Suprapubic skin (tissue), 4 donors: ENCODE measurements around the gene SPOPL. TPM values are rescaled to one million over a fixed set of nuclear protein-coding genes. Genes with fewer than 3 reads are reported as not detected.

Experiments used
- DNase-seq, 2 donors: peaks; one replicate each; pipeline ENCODE4 v3.0.0-alpha.2; 2019; ENCODE audit warnings: low spot score in 2 of 2
- H3K27ac ChIP-seq: fragments of 200-600 bp; sonication (generic); one replicate; pipeline ENCODE4 v1.5.1; 2019
- H3K27me3 ChIP-seq: fragments of 200-600 bp; sonication (generic); one replicate; pipeline ENCODE4 v1.5.1; 2019
- H3K36me3 ChIP-seq: fragments of 200-600 bp; sonication (generic); one replicate; pipeline ENCODE4 v1.5.1; 2019
- H3K4me1 ChIP-seq: fragments of 200-600 bp; sonication (generic); one replicate; pipeline ENCODE4 v1.5.1; 2019
- H3K4me3 ChIP-seq: fragments of 200-600 bp; sonication (generic); one replicate; pipeline ENCODE4 v1.5.1; 2019; ENCODE audit warnings: mild to moderate bottlenecking
- H3K9me3 ChIP-seq: fragments of 200-600 bp; sonication (generic); one replicate; pipeline ENCODE4 v1.5.1; 2019
- EP300 ChIP-seq: sonication (generic); formaldehyde crosslinking; IDR thresholded peaks from one replicate; pipeline ENCODE4 v1.6.1; 2017; ENCODE audit warnings: antibody characterized with exemption
- POLR2A ChIP-seq, 2 donors: fragments of 450-650 bp; IDR thresholded peaks; one replicate each; pipeline ENCODE4 v1.6.1; 2017; ENCODE audit warnings: antibody characterized with exemption in 2 of 2, mild to moderate bottlenecking in 2 of 2, moderate library complexity in 2 of 2
- POLR2AphosphoS5 ChIP-seq, 3 donors: sonication (generic); formaldehyde crosslinking; IDR thresholded peaks; one replicate each; pipeline ENCODE4 v1.6.1; 2017; ENCODE audit warnings: antibody characterized with exemption in 3 of 3
- WGBS: methylation state at CpG from one replicate; pipeline ENCODE4 v1.1.5; 2018; 5-methylcytosine and 5-hydroxymethylcytosine counted together
- total RNA-seq, 4 donors: library from RNA; depleted of rRNA; stranded (reverse); fragments of >200 nt; gene quantifications; one replicate each; pipeline ENCODE4 v1.1.0, GENCODE V29; 2016
- TF ChIP-seq, protein P1 (sequence below), 2 donors: fragments of 200-600 bp in 1 of 2; fragments of 450-650 bp in 1 of 2; sonication (generic) in 1 of 2; IDR thresholded peaks; one replicate each; pipeline ENCODE4 v1.5.1; 2016 to 2019; ENCODE audit warnings: antibody characterized with exemption in 2 of 2, mild to moderate bottlenecking in 1 of 2, moderate library complexity in 1 of 2

SPOPL gene
- total RNA-seq, 4 donors from 2014 or later = 24.8 to 42.4 (median 31.2) TPM

DNA sequence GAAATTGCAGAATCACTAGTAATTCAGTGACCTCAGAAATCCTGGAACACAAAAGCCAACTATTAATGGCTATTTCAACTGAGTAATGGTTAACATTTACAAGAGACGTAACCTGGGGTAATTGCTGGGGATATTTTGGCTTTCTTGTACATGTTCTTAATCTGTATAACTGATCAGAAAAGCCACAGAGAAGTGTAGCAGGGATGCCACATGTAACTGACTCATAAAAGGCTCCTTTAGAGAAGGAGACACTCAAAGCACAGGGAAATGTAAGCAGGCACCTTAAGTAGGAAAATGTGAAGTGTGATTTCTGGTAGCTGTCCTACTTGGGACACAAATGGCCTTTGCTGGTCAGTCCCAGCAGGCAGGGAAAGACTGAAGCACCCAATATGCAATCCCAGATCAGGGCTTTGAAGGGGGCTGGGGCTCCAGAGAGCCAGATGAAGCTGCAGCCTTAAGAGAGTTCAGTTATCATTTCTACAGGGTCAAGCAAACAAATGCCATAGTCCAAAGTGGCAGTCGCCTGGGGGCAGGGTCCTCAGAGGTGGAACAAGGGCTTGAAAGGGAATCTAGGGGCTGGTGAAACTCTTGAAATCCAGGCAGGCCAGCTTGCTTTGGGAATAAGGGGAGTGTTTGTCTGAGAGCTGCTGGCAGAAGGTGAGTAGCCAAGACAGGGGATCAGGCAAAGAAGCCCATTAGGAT is 7.2 kb upstream of the SPOPL start:
- peaks cover 10% of the 10 kb centered on the region for H3K4me1 ChIP-seq
- H3K36me3 ChIP-seq = no peaks in the 10 kb centered on the region
- no peak for TF ChIP-seq POLR2AphosphoS5 (IDR thresholded peaks at IDR 0.05)
- TF ChIP-seq, protein P1, sequence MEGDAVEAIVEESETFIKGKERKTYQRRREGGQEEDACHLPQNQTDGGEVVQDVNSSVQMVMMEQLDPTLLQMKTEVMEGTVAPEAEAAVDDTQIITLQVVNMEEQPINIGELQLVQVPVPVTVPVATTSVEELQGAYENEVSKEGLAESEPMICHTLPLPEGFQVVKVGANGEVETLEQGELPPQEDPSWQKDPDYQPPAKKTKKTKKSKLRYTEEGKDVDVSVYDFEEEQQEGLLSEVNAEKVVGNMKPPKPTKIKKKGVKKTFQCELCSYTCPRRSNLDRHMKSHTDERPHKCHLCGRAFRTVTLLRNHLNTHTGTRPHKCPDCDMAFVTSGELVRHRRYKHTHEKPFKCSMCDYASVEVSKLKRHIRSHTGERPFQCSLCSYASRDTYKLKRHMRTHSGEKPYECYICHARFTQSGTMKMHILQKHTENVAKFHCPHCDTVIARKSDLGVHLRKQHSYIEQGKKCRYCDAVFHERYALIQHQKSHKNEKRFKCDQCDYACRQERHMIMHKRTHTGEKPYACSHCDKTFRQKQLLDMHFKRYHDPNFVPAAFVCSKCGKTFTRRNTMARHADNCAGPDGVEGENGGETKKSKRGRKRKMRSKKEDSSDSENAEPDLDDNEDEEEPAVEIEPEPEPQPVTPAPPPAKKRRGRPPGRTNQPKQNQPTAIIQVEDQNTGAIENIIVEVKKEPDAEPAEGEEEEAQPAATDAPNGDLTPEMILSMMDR (IDR thresholded peaks at IDR 0.05) = no peak
- TF ChIP-seq EP300 = no peak
- TF ChIP-seq POLR2A (IDR thresholded peaks at IDR 0.05) = no peak
- no peak for DNase-seq
- H3K9me3 ChIP-seq = no peaks in the 10 kb centered on the region
- H3K27me3 ChIP-seq = no peaks in the 10 kb centered on the region
- H3K4me3 ChIP-seq = no peak overlapping the region
- no peak overlapping the region for H3K27ac ChIP-seq
- WGBS = 81% methylated on average over 2 of the region's 2 CpGs

DNA sequence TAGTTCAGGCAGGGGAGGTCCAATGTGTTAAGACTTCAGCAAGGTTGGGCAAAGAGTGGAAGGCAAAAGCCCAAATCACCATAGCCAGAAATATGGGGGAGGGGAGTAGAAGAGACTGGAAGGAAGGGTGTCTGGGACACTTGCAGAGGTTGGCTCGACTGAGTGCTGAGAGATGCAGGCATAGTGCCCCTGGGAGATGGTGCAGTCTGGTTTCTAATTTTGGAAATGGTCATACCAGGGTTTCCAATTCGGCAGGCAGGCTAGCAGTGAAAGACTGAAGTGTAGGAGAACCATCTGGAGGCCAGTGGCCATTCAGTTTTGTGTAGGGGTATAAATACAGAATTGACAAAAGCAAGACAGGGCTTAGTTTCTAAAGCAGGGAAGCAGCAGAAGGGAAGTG is 6.2 kb upstream of the SPOPL start:
- 80% methylated on average over 2 of the region's 2 CpGs for WGBS

DNA sequence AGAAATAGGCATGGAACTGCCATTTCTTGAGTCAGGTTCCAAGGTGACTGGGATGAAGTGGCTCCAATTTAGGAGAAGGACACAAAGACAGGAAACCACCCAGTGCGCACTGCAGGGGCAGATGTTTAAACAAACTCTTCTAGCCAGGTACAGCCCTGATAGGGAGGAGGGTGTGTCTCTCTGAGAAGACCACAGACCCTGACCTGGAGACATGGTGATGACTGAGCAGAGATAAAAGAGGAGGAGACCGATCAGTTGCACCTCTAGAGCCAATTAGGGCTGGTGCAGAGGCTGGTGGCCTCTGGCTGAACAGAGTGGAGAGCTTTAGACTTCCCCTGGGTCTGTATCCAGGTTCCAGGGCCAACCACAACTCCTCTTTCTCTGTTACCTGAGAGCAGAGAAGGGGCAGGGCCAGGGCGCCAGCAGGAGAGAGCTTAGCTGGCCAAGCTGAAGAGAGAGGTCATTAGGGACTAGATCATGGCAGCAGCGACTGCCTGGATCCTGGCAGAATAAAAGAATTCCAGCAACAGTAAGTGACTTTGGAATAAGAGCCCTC is 5.4 kb upstream of the SPOPL start:
- Histone ChIP-seq H3K4me1 (peaks cover 24% of the 10 kb centered on the region), H3K9me3 (no peaks in the 10 kb centered on the region), H3K4me3 (no peak overlapping the region), H3K27me3 (no peaks in the 10 kb centered on the region), H3K27ac (no peak overlapping the region), H3K36me3 (no peaks in the 10 kb centered on the region)
- TF ChIP-seq EP300 = no peak
- TF ChIP-seq, protein P1 (IDR thresholded peaks at IDR 0.05) = no peak
- TF ChIP-seq POLR2A (IDR thresholded peaks at IDR 0.05) = no peak
- TF ChIP-seq POLR2AphosphoS5 (IDR thresholded peaks at IDR 0.05) = no peak
- no peak for DNase-seq
- 97% methylated on average over 4 of the region's 4 CpGs for whole genome bisulfite sequencing

More for the DNA sequence above, 6.2 kb upstream of the SPOPL start:
- Histone ChIP-seq H3K27me3 (no peaks in the 10 kb centered on the region), H3K9me3 (no peaks in the 10 kb centered on the region), H3K27ac (no peak overlapping the region), H3K4me3 (no peak overlapping the region), H3K4me1 (peaks cover 16% of the 10 kb centered on the region), H3K36me3 (no peaks in the 10 kb centered on the region)
- no peak for DNase-seq
- no peak for TF ChIP-seq POLR2AphosphoS5 (IDR thresholded peaks at IDR 0.05)
- TF ChIP-seq POLR2A (IDR thresholded peaks at IDR 0.05) = no peak
- TF ChIP-seq EP300 = no peak
- TF ChIP-seq, protein P1 (IDR thresholded peaks at IDR 0.05) = no peak

DNA sequence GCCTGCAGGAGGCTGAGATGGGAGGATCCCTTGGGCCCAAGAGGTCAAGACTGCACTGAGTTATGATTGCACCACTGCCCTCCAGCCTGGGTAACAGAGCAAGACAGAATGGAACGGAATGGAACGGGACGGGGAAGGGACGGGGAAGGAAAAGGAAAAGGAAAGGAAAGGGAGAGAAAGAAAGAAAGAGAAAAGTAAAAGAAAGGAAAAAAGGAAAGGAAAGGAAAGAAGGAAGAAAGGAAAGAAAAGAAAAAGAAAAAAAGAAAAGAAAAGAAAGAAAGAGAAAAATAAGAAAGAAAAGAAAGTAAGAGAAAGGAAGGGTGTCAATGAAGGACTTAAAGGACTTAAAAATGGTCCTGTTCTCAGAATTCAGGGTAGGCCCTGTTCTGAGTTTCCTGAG is 4.3 kb upstream of the SPOPL start:
- Histone ChIP-seq H3K27me3 (no peaks in the 10 kb centered on the region), H3K9me3 (no peaks in the 10 kb centered on the region), H3K4me1 (peaks cover 24% of the 10 kb centered on the region), H3K4me3 (no peak overlapping the region), H3K36me3 (no peaks in the 10 kb centered on the region), H3K27ac (no peak overlapping the region)
- WGBS = 97% methylated on average over 4 of the region's 4 CpGs
- no peak for TF ChIP-seq POLR2A (IDR thresholded peaks at IDR 0.05)
- TF ChIP-seq, protein P1 (IDR thresholded peaks at IDR 0.05) = no peak
- TF ChIP-seq POLR2AphosphoS5 (IDR thresholded peaks at IDR 0.05) = no peak
- TF ChIP-seq EP300 = no peak
- no peak for DNase-seq

DNA sequence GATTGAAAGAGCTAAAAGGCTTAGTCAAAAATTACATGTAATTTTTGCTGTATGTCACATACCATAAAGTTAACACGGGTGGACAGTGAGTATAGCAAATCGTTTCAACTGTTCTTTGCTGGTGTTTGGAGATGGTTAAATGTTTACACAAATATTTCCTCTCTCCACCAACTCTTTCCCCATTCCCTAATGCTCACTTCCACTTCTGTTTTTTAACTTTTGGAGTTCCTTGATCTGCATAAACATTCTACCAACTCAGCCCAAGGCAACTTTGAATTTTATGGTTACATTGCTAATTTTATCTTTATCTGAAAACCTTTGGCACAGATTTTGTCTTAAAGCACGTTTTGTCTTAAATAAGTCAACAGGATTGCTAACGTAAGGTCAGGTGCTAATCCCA is 1.9 kb upstream of the SPOPL start:
- Histone ChIP-seq H3K27ac (no peak overlapping the region), H3K27me3 (no peaks in the 10 kb centered on the region), H3K36me3 (no peaks in the 10 kb centered on the region), H3K4me3 (no peak overlapping the region), H3K9me3 (no peaks in the 10 kb centered on the region), H3K4me1 (peaks cover 35% of the 10 kb centered on the region)
- no peak for DNase-seq
- whole genome bisulfite sequencing = 59% methylated on average over 4 of the region's 4 CpGs
- TF ChIP-seq, protein P1 (IDR thresholded peaks at IDR 0.05) = no peak
- no peak for TF ChIP-seq EP300
- TF ChIP-seq POLR2A (IDR thresholded peaks at IDR 0.05) = no peak
- TF ChIP-seq POLR2AphosphoS5 (IDR thresholded peaks at IDR 0.05) = no peak
